GM23338 (cell line): ENCODE results near the gene KHDC3L. TPM values are rescaled to one million over a fixed set of nuclear protein-coding genes. Genes with fewer than 3 reads are reported as not detected.

Experiments used
- ATAC-seq: fragments of 200-7000 bp; cut with Tn5 transposase; 3 replicates; pipeline ENCODE4 v1.9.1; 2020
- DNase-seq: peaks from one replicate; pipeline ENCODE4 v3.0.0-alpha.2; 2015; ENCODE audit warnings: low spot score
- H2AFZ ChIP-seq: fragments of 200-600 bp; sonication (generic); 2 replicates; pipeline ENCODE4 v1.8.0; 2016; ENCODE audit warnings: antibody characterized with exemption, mild to moderate bottlenecking, moderate library complexity
- H3F3A ChIP-seq: fragments of 200-600 bp; sonication (generic); replicated peaks from 2 replicates; pipeline ENCODE4 v1.8.0; 2017; ENCODE audit warnings: antibody characterized with exemption, mixed run types, low read depth
- H3K27ac ChIP-seq: fragments of 200-600 bp; sonication (generic); 2 replicates; pipeline ENCODE4 v1.6.1; 2016; ENCODE audit warnings: low read depth
- H3K27me3 ChIP-seq: fragments of 200-600 bp; sonication (generic); 2 replicates; pipeline ENCODE4 v1.8.0; 2016; ENCODE audit warnings: mild to moderate bottlenecking, mixed run types, moderate library complexity; ENCODE audit not compliant: insufficient read depth
- H3K36me3 ChIP-seq: fragments of 200-600 bp; sonication (generic); 2 replicates; pipeline ENCODE4 v1.8.0; 2016; ENCODE audit warnings: mild to moderate bottlenecking; ENCODE audit not compliant: insufficient read depth
- H3K4me1 ChIP-seq: fragments of 200-600 bp; sonication (generic); 2 replicates; pipeline ENCODE4 v1.8.0; 2016; ENCODE audit warnings: mild to moderate bottlenecking, moderate library complexity; ENCODE audit not compliant: insufficient read depth
- H3K4me2 ChIP-seq: fragments of 200-600 bp; sonication (generic); 2 replicates; pipeline ENCODE4 v1.7.1; 2017; ENCODE audit warnings: mixed run types
- H3K4me3 ChIP-seq: fragments of 200-600 bp; sonication (generic); 2 replicates; pipeline ENCODE4 v1.6.1; 2016; ENCODE audit warnings: mixed run types
- H3K79me2 ChIP-seq: fragments of 200-600 bp; sonication (generic); replicated peaks from 2 replicates; pipeline ENCODE4 v1.8.0; 2017; ENCODE audit warnings: mild to moderate bottlenecking; ENCODE audit not compliant: insufficient read depth
- H3K9me2 ChIP-seq: fragments of 200-600 bp; sonication (generic); 2 replicates; pipeline ENCODE4 v1.8.0; 2017; ENCODE audit not compliant: insufficient read depth
- H4K20me1 ChIP-seq: fragments of 200-600 bp; sonication (generic); replicated peaks from 2 replicates; pipeline ENCODE4 v1.8.0; 2017; ENCODE audit warnings: mild to moderate bottlenecking; ENCODE audit not compliant: insufficient read depth
- H3K27ac Mint-ChIP-seq: 2 replicates; pipeline ENCODE4 v1.8.0; 2020; ENCODE audit warnings: inconsistent platforms, mild to moderate bottlenecking, moderate library complexity, mixed read lengths
- H3K27me3 Mint-ChIP-seq: 3 replicates; pipeline ENCODE4 v1.8.0; 2022; ENCODE audit warnings: low read depth, mild to moderate bottlenecking, moderate library complexity, mixed read lengths, inconsistent platforms; ENCODE audit not compliant: insufficient read depth, poor library complexity
- H3K36me3 Mint-ChIP-seq: 3 replicates; pipeline ENCODE4 v1.8.0; 2021; ENCODE audit warnings: low read depth, mild to moderate bottlenecking, inconsistent platforms, moderate library complexity, mixed read lengths
- H3K4me1 Mint-ChIP-seq: 3 replicates; pipeline ENCODE4 v1.8.0; 2020; ENCODE audit warnings: mild to moderate bottlenecking, inconsistent platforms, mixed read lengths
- H3K4me3 Mint-ChIP-seq: 3 replicates; pipeline ENCODE4 v1.8.0; 2021; ENCODE audit warnings: moderate library complexity, mild to moderate bottlenecking, inconsistent platforms, mixed read lengths
- H3K9me3 Mint-ChIP-seq: 3 replicates; pipeline ENCODE4 v1.8.0; 2020; ENCODE audit warnings: moderate library complexity, mild to moderate bottlenecking, inconsistent platforms, mixed read lengths
- CREB1 ChIP-seq: fragments of 250-450 bp; sonication (Bioruptor Pico); IDR thresholded peaks from 2 replicates; pipeline ENCODE4 v1.5.0; 2020; ENCODE audit warnings: low read depth, mild to moderate bottlenecking, moderate library complexity
- CTCF ChIP-seq, 2 experiments: fragments of 200-600 bp in 1 of 2; sonication (generic) in 1 of 2; conservative IDR thresholded peaks; 2 replicates each; pipeline versions ENCODE4 v1.5.1 to v1.6.1; 2016 to 2017; ENCODE audit warnings: antibody characterized with exemption in 2 of 2, low read depth in 2 of 2, mild to moderate bottlenecking in 2 of 2, moderate library complexity in 1 of 2
- ETS1 ChIP-seq: IDR thresholded peaks from 2 replicates; pipeline ENCODE4 v1.6.1; 2016; ENCODE audit warnings: antibody characterized with exemption
- EZH2 ChIP-seq: fragments of 200-600 bp; sonication (generic); IDR thresholded peaks from one replicate; pipeline ENCODE4 v1.8.0; 2017; ENCODE audit warnings: antibody characterized with exemption, mild to moderate bottlenecking, low read depth; ENCODE audit not compliant: unreplicated experiment
- EZH2phosphoT487 ChIP-seq: fragments of 200-600 bp; sonication (generic); IDR thresholded peaks from one replicate; pipeline ENCODE4 v1.8.1; 2018; ENCODE audit warnings: antibody characterized with exemption; ENCODE audit not compliant: unreplicated experiment
- JUNB ChIP-seq: IDR thresholded peaks from one replicate; pipeline ENCODE4 v1.6.1; 2016; ENCODE audit warnings: antibody characterized with exemption; ENCODE audit not compliant: unreplicated experiment
- NANOG ChIP-seq: IDR thresholded peaks from 2 replicates; pipeline ENCODE4 v1.6.1; 2016; ENCODE audit warnings: antibody characterized with exemption, borderline replicate concordance
- POLR2AphosphoS5 ChIP-seq: IDR thresholded peaks from 2 replicates; pipeline ENCODE4 v1.6.1; 2016; ENCODE audit warnings: antibody characterized with exemption, low read depth
- REST ChIP-seq: IDR thresholded peaks from one replicate; pipeline ENCODE4 v1.6.1; 2018; ENCODE audit warnings: antibody characterized with exemption; ENCODE audit not compliant: unreplicated experiment
- STAT1 ChIP-seq: IDR thresholded peaks from one replicate; pipeline ENCODE4 v1.6.1; 2016; ENCODE audit warnings: antibody characterized with exemption; ENCODE audit not compliant: unreplicated experiment
- ZNF114 ChIP-seq: fragments of 250-450 bp; sonication (Bioruptor Pico); IDR thresholded peaks from 2 replicates; pipeline ENCODE4 v1.5.0; 2020; ENCODE audit warnings: mild to moderate bottlenecking, moderate library complexity
- ZNF331 ChIP-seq: fragments of 250-450 bp; sonication (Bioruptor Pico); IDR thresholded peaks from 2 replicates; pipeline ENCODE4 v1.5.0; 2020; ENCODE audit warnings: low read depth, mild to moderate bottlenecking, moderate library complexity
- ZNF462 ChIP-seq: fragments of 250-450 bp; sonication (Bioruptor Pico); IDR thresholded peaks from 2 replicates; pipeline ENCODE4 v1.5.0; 2020; ENCODE audit warnings: mild to moderate bottlenecking, moderate library complexity
- polyA plus RNA-seq: library from polyadenylated mRNA; unstranded; fragments of >200 nt; fragmentation: Nextera tagmentation; extraction: Ambion mirVana; gene quantifications from 2 replicates; pipeline ENCODE4 v1.2.1, GENCODE V29; 2016
- total RNA-seq: library from RNA; depleted of rRNA; stranded (reverse); fragments of >200 nt; shearing (Covaris generic); gene quantifications from 2 replicates; pipeline ENCODE4 v1.2.3, GENCODE V29; 2014

Gene KHDC3L
- total and polyA plus RNA-seq, 2 experiments from 2014 or later = not detected

- TF ChIP-seq ZNF114 (CRISPR knock-in tag) (no peak), ETS1 (no peak), NANOG (no peak), ZNF331 (CRISPR knock-in tag) (no peak), STAT1 (no peak), EZH2phosphoT487 (no peak), POLR2AphosphoS5 (no peak), CREB1 (CRISPR knock-in tag) (no peak), CTCF (conservative IDR thresholded peaks at IDR 0.05; ENCODE audit: low read depth in 2 of 2) (no peak), JUNB (no peak), ZNF462 (CRISPR knock-in tag) (no peak), REST (no peak), EZH2 (no peak)
- no peak overlapping the region for H3K4me3 ChIP-seq
- Mint-ChIP-seq H3K4me3 (no peak overlapping the region), H3K27ac (no peak overlapping the region), H3K36me3 (no peaks in the 10 kb centered on the region), H3K4me1 (no peaks in the 10 kb centered on the region), H3K9me3 (no peaks in the 10 kb centered on the region; the same call in 2 of the 3 replicates), H3K27me3 (no peaks in the 10 kb centered on the region)
- no peaks in the 10 kb centered on the region for H3K79me2 ChIP-seq
- H4K20me1 ChIP-seq = no peaks in the 10 kb centered on the region
- no peaks in the 10 kb centered on the region for H3F3A ChIP-seq
- no peak overlapping the region for H3K27ac ChIP-seq
- ATAC-seq (no peak), DNase-seq (no peak)
- no peaks in the 10 kb centered on the region for H3K27me3 ChIP-seq
- H3K4me1 ChIP-seq = no peaks in the 10 kb centered on the region; the same call in 1 of the 2 replicates
- no peaks in the 10 kb centered on the region for H3K36me3 ChIP-seq
- 0 out of 2 replicates have a peak overlapping the region, but pooled peaks have one; percentile 76 for H2AFZ ChIP-seq
- H3K4me2 ChIP-seq = no peak overlapping the region
- no peaks in the 10 kb centered on the region for H3K9me2 ChIP-seq
Measured at GRCh38 chr6:73382462-73383113, 20.1 kb downstream of the KHDC3L start.
